Neural progenitor cell (in vitro differentiated cells): Measurements from ENCODE around the gene FAM13C. TPM values are rescaled to one million over a fixed set of nuclear protein-coding genes. Genes with fewer than 3 reads are reported as not detected.

ENCODE experiments used
- DNase-seq: peaks from one replicate; pipeline ENCODE4 v3.0.0-alpha.2; 2016; ENCODE audit warnings: low spot score
- H2AFZ ChIP-seq: fragments of 200-600 bp; sonication (generic); replicated peaks from 2 replicates; pipeline ENCODE4 v1.6.1; 2016; ENCODE audit warnings: antibody characterized with exemption
- H3F3A ChIP-seq: fragments of 200-600 bp; sonication (generic); 2 replicates; pipeline ENCODE4 v1.6.1; 2016; ENCODE audit warnings: antibody characterized with exemption, low read depth
- H3K27ac ChIP-seq: fragments of 200-600 bp; sonication (generic); 2 replicates; pipeline ENCODE4 v1.5.1; 2016; ENCODE audit warnings: mild to moderate bottlenecking
- H3K27me3 ChIP-seq: fragments of 200-600 bp; sonication (generic); 2 replicates; pipeline ENCODE4 v1.6.1; 2016; ENCODE audit warnings: mild to moderate bottlenecking, moderate library complexity
- H3K36me3 ChIP-seq: fragments of 200-600 bp; sonication (generic); 2 replicates; pipeline ENCODE4 v1.5.1; 2016
- H3K4me1 ChIP-seq: fragments of 200-600 bp; sonication (generic); 2 replicates; pipeline ENCODE4 v1.6.1; 2016; ENCODE audit warnings: mixed run types
- H3K4me2 ChIP-seq: fragments of 200-600 bp; sonication (generic); 2 replicates; pipeline ENCODE4 v1.6.1; 2016
- H3K4me3 ChIP-seq: fragments of 200-600 bp; sonication (generic); 2 replicates; pipeline ENCODE4 v1.5.1; 2016
- H3K79me2 ChIP-seq: fragments of 200-600 bp; sonication (generic); 2 replicates; pipeline ENCODE4 v1.6.1; 2016; ENCODE audit warnings: low read depth
- H3K9ac ChIP-seq: fragments of 200-600 bp; sonication (generic); 2 replicates; pipeline ENCODE4 v1.6.1; 2016
- H3K9me3 ChIP-seq: fragments of 200-600 bp; sonication (generic); 2 replicates; pipeline ENCODE4 v1.5.1; 2016; ENCODE audit warnings: low read depth
- H4K20me1 ChIP-seq: fragments of 200-600 bp; sonication (generic); 2 replicates; pipeline ENCODE4 v1.6.1; 2016; ENCODE audit warnings: low read depth
- H3K27ac Mint-ChIP-seq: 3 replicates; pipeline ENCODE4 v1.8.0; 2021; ENCODE audit warnings: mixed read lengths
- H3K27me3 Mint-ChIP-seq: 2 replicates; pipeline ENCODE4 v1.8.0; 2022; ENCODE audit warnings: low read depth, mild to moderate bottlenecking, inconsistent platforms, moderate library complexity, mixed read lengths; ENCODE audit not compliant: insufficient read depth
- H3K36me3 Mint-ChIP-seq: 3 replicates; pipeline ENCODE4 v1.8.0; 2021; ENCODE audit warnings: mixed read lengths
- H3K4me1 Mint-ChIP-seq: 3 replicates; pipeline ENCODE4 v1.8.0; 2021; ENCODE audit warnings: mixed read lengths
- H3K4me3 Mint-ChIP-seq: 3 replicates; pipeline ENCODE4 v1.8.0; 2021; ENCODE audit warnings: mild to moderate bottlenecking, moderate library complexity, mixed read lengths
- H3K9me3 Mint-ChIP-seq: 3 replicates; pipeline ENCODE4 v1.8.0; 2020; ENCODE audit warnings: mixed read lengths
- EZH2 ChIP-seq: fragments of 200-600 bp; sonication (generic); IDR thresholded peaks from 2 replicates; pipeline ENCODE4 v1.6.1; 2017; ENCODE audit warnings: antibody characterized with exemption, mild to moderate bottlenecking, moderate library complexity
- EZH2phosphoT487 ChIP-seq: fragments of 200-600 bp; sonication (generic); IDR thresholded peaks from 2 replicates; pipeline ENCODE4 v1.6.1; 2017; ENCODE audit warnings: antibody characterized with exemption
- total RNA-seq: library from RNA; depleted of rRNA; stranded (reverse); fragments of >200 nt; gene quantifications from 2 replicates; pipeline ENCODE4 v1.2.3, GENCODE V29; 2015; ENCODE audit warnings: low replicate concordance
- TF ChIP-seq, protein P1 (sequence below): fragments of 200-600 bp; sonication (generic); IDR thresholded peaks from 2 replicates; pipeline ENCODE4 v1.5.1; 2017; ENCODE audit warnings: antibody characterized with exemption, mild to moderate bottlenecking

The FAM13C gene
- total RNA-seq, 1 donor from 2014 or later = 3.1 TPM

DNA sequence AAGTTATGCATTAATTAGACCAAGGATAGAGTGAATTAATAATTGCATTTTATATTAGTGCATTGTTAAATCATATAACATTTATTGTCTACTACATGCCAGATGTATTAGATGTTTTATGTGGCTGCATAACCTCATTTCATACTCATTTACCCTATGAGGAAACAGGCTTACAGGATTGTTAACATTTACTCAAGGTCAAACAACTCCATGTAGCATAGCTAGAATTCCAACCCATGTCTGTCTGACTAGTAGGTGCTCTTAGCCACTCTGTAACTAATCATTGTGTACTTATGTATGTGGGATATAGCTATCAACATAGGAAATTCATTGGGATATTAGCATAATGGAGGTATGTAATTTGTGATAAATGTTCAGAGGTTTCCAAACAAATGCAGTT lies 139.6 kb downstream of the FAM13C start:
- no peak overlapping the region for H3K4me2 ChIP-seq
- H3K4me3 ChIP-seq = no peak overlapping the region
- no peaks in the 10 kb centered on the region for H3K79me2 ChIP-seq
- Mint-ChIP-seq H3K4me3 (no peak overlapping the region), H3K36me3 (no peaks in the 10 kb centered on the region), H3K9me3 (no peaks in the 10 kb centered on the region), H3K27ac (no peak overlapping the region), H3K27me3 (no peaks in the 10 kb centered on the region), H3K4me1 (peaks cover 4% of the 10 kb centered on the region)
- H3K9me3 ChIP-seq = no peaks in the 10 kb centered on the region
- H3K4me1 ChIP-seq = no peaks in the 10 kb centered on the region
- no peaks in the 10 kb centered on the region for H3K27me3 ChIP-seq
- no peaks in the 10 kb centered on the region for H3K36me3 ChIP-seq
- DNase-seq = no peak
- TF ChIP-seq EZH2phosphoT487 = no peak
- H3K9ac ChIP-seq = no peak overlapping the region
- no peak overlapping the region for H2AFZ ChIP-seq
- no peaks in the 10 kb centered on the region for H4K20me1 ChIP-seq
- H3K27ac ChIP-seq = no peak overlapping the region
- H3F3A ChIP-seq = no peaks in the 10 kb centered on the region

GRCh38 chr10:59216178-59216869 lies 146.0 kb downstream of the FAM13C start:
- H3K36me3 ChIP-seq = no peaks in the 10 kb centered on the region
- Mint-ChIP-seq H3K4me1 (peaks cover 8% of the 10 kb centered on the region), H3K9me3 (no peaks in the 10 kb centered on the region), H3K4me3 (no peak overlapping the region), H3K27me3 (peaks cover 2% of the 10 kb centered on the region), H3K27ac (no peak overlapping the region), H3K36me3 (no peaks in the 10 kb centered on the region)
- no peak for DNase-seq
- H3F3A ChIP-seq = no peaks in the 10 kb centered on the region
- no peak overlapping the region for H3K4me2 ChIP-seq
- H3K79me2 ChIP-seq = no peaks in the 10 kb centered on the region
- TF ChIP-seq EZH2 (no peak), EZH2phosphoT487 (no peak)
- TF ChIP-seq, protein P1, sequence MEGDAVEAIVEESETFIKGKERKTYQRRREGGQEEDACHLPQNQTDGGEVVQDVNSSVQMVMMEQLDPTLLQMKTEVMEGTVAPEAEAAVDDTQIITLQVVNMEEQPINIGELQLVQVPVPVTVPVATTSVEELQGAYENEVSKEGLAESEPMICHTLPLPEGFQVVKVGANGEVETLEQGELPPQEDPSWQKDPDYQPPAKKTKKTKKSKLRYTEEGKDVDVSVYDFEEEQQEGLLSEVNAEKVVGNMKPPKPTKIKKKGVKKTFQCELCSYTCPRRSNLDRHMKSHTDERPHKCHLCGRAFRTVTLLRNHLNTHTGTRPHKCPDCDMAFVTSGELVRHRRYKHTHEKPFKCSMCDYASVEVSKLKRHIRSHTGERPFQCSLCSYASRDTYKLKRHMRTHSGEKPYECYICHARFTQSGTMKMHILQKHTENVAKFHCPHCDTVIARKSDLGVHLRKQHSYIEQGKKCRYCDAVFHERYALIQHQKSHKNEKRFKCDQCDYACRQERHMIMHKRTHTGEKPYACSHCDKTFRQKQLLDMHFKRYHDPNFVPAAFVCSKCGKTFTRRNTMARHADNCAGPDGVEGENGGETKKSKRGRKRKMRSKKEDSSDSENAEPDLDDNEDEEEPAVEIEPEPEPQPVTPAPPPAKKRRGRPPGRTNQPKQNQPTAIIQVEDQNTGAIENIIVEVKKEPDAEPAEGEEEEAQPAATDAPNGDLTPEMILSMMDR = no peak
- no peaks in the 10 kb centered on the region for H3K4me1 ChIP-seq
- no peaks in the 10 kb centered on the region for H4K20me1 ChIP-seq
- H2AFZ ChIP-seq = no peak overlapping the region
- no peaks in the 10 kb centered on the region for H3K9me3 ChIP-seq
- no peak overlapping the region for H3K4me3 ChIP-seq
- no peaks in the 10 kb centered on the region for H3K27me3 ChIP-seq
- no peak overlapping the region for H3K9ac ChIP-seq
- H3K27ac ChIP-seq = no peak overlapping the region

- H3K9me3 ChIP-seq = no peaks in the 10 kb centered on the region
- H3K36me3 ChIP-seq = no peaks in the 10 kb centered on the region
- no peak overlapping the region for H2AFZ ChIP-seq
- Mint-ChIP-seq H3K9me3 (peaks cover 5% of the 10 kb centered on the region), H3K4me3 (no peak overlapping the region), H3K27ac (no peak overlapping the region), H3K27me3 (peaks cover 2% of the 10 kb centered on the region), H3K36me3 (no peaks in the 10 kb centered on the region), H3K4me1 (peaks cover 8% of the 10 kb centered on the region)
- H4K20me1 ChIP-seq = no peaks in the 10 kb centered on the region
- no peaks in the 10 kb centered on the region for H3F3A ChIP-seq
- no peaks in the 10 kb centered on the region for H3K4me1 ChIP-seq
- H3K27me3 ChIP-seq = no peaks in the 10 kb centered on the region
- DNase-seq = no peak
- H3K9ac ChIP-seq = no peak overlapping the region
- no peaks in the 10 kb centered on the region for H3K79me2 ChIP-seq
- H3K27ac ChIP-seq = no peak overlapping the region
- no peak overlapping the region for H3K4me2 ChIP-seq
- TF ChIP-seq, protein P1 = no peak
- TF ChIP-seq EZH2phosphoT487 (no peak), EZH2 (no peak)
- no peak overlapping the region for H3K4me3 ChIP-seq
Observed at GRCh38 chr10:59214160-59214559, 148.2 kb downstream of the FAM13C start.

DNA sequence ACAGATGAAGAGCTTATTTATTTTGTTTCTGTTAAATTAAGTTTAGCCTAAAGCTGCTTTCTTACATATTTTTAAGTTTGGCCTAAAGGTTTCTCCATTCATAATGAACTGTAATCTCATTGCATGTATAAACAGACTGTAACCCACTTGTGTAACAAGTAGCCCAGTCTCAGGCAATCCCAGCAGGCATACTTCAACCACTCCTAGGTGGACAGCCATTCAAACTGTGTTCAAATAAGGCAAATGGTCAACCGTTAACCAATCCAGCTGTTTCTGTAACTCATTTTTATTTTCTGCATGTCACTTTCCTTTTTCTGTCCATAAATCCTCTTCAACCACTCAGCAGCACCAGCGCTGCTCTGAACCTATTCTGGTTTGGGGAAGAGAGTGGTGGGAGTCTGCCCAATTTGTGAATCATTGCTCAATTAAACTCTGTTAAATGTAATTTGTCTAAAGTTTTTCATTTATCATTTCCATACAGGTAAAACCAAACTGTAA lies 150.0 kb downstream of the FAM13C start:
- DNase-seq = no peak
- Mint-ChIP-seq H3K4me3 (no peak overlapping the region), H3K27me3 (peaks cover 2% of the 10 kb centered on the region), H3K9me3 (peaks cover 13% of the 10 kb centered on the region), H3K27ac (no peak overlapping the region), H3K36me3 (peaks cover 6% of the 10 kb centered on the region), H3K4me1 (peaks cover 8% of the 10 kb centered on the region)
- Histone ChIP-seq H3K9ac (no peak overlapping the region), H3K27ac (no peak overlapping the region), H2AFZ (no peak overlapping the region), H4K20me1 (no peaks in the 10 kb centered on the region), H3K79me2 (no peaks in the 10 kb centered on the region), H3F3A (no peaks in the 10 kb centered on the region), H3K36me3 (no peaks in the 10 kb centered on the region), H3K27me3 (no peaks in the 10 kb centered on the region), H3K9me3 (no peaks in the 10 kb centered on the region), H3K4me2 (no peak overlapping the region), H3K4me1 (no peaks in the 10 kb centered on the region), H3K4me3 (no peak overlapping the region)
- TF ChIP-seq EZH2 (no peak), EZH2phosphoT487 (no peak)
- TF ChIP-seq, protein P1 = no peak
